ENCODE data around the gene SREBF2. TPM values are rescaled to one million over a fixed set of nuclear protein-coding genes. Genes with fewer than 3 reads are reported as not detected.

SREBF2 gene
- total RNA-seq, 4 donors from 2014 or later, result 21.4 to 28.0 (median 25.3) TPM

GRCh38 chr22:41821471-41822316, 11.2 kb upstream of the SREBF2 start:
- TF ChIP-seq CTCF (IDR thresholded peaks at IDR 0.05; ENCODE audit: low read depth), result no peak

- no peak for TF ChIP-seq CTCF (IDR thresholded peaks at IDR 0.05; ENCODE audit: low read depth)
Measured at GRCh38 chr22:41822317-41823057, 10.4 kb upstream of the SREBF2 start.

- no peak for TF ChIP-seq CTCF (IDR thresholded peaks at IDR 0.05; ENCODE audit: low read depth)
Measured at GRCh38 chr22:41823797-41824196, 9.1 kb upstream of the SREBF2 start.

- TF ChIP-seq CTCF (IDR thresholded peaks at IDR 0.05; ENCODE audit: low read depth), result no peak
Measured at GRCh38 chr22:41825376-41825775, 7.5 kb upstream of the SREBF2 start.

GRCh38 chr22:41826021-41826420, 6.9 kb upstream of the SREBF2 start:
- TF ChIP-seq CTCF (IDR thresholded peaks at IDR 0.05; ENCODE audit: low read depth), result no peak

- TF ChIP-seq CTCF (IDR thresholded peaks at IDR 0.05; ENCODE audit: low read depth), result no peak
Measured at GRCh38 chr22:41826430-41827383, 6.2 kb upstream of the SREBF2 start.
